ENCODE results near the gene DNMBP.
"Not testable (repeated sequence)": the region's sequence is repeated elsewhere in the genome, so short reads cannot be mapped to it uniquely, and the experiment has no call there.

DNA sequence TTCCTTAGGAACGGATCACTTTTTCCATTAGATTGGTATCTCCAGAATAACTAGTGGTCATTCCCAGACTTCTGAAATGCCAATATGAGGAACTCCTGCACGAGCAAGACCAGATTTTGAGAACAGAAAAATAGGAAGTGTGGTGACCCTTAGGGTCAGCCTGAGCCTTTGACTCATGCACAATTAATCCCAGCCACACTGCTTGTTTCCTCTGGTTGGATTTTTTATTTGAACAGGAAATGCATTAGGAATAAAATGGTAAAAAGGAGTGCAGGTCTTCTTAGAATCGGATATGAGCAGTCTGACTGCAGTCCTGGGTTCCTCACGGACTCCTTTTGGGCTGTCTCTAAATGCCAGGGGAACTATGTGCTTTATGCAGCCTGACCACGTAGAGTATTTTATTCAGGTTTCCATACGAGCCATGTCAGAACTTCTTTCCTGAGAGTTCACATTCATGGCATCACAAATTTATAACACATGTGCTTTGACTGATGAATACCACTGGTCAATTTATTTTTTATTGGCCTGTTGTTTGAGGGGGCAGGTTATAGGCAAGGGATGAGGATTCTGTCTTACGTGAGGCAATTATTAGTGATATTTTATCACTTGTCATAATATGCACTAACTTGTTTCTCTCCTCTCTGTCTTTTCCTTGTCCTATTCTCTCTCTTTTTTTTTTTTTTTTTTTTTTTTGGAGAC is 46.1 kb downstream of the DNMBP start:
- not testable (repeated sequence) for TF ChIP-seq EP300, POLR2A (IDR thresholded peaks at IDR 0.05)
- TF ChIP-seq, protein P1, sequence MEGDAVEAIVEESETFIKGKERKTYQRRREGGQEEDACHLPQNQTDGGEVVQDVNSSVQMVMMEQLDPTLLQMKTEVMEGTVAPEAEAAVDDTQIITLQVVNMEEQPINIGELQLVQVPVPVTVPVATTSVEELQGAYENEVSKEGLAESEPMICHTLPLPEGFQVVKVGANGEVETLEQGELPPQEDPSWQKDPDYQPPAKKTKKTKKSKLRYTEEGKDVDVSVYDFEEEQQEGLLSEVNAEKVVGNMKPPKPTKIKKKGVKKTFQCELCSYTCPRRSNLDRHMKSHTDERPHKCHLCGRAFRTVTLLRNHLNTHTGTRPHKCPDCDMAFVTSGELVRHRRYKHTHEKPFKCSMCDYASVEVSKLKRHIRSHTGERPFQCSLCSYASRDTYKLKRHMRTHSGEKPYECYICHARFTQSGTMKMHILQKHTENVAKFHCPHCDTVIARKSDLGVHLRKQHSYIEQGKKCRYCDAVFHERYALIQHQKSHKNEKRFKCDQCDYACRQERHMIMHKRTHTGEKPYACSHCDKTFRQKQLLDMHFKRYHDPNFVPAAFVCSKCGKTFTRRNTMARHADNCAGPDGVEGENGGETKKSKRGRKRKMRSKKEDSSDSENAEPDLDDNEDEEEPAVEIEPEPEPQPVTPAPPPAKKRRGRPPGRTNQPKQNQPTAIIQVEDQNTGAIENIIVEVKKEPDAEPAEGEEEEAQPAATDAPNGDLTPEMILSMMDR (IDR thresholded peaks at IDR 0.05): not testable (repeated sequence)

All from sigmoid colon (tissue), 4 donors.